HepG2 (cell line): Measurements from ENCODE around the gene OSBPL10. TPM values are rescaled to one million over a fixed set of nuclear protein-coding genes. Genes with fewer than 3 reads are reported as not detected.
A peak's percentile ranks its signal among the peaks of the same experiment; 100 is the strongest.

Experiments used
- ATAC-seq: fragments of 200-7000 bp; cut with Tn5 transposase; 3 replicates; pipeline ENCODE4 v1.9.1; 2020; ENCODE audit warnings: mild to moderate bottlenecking, moderate library complexity
- BruUV-seq: library from RNA; stranded (reverse); fragments of 400-500 nt; replicated peaks from 2 replicates; lab custom pipeline; 2021; lab: Mats Ljungman, UMichigan
- CTCF ChIA-PET: fragments of 300-600 bp; formaldehyde crosslinking; extraction: SDS; loops from one replicate; lab custom pipeline; 2021; ENCODE audit warnings: low total read pairs, inconsistent platforms, low intra/inter-chr PET ratio; lab: Yijun Ruan, JAX
- POLR2A ChIA-PET: fragments of 350-600 bp; sonication (Branson Sonifier 250); formaldehyde crosslinking; loops from one replicate; lab custom pipeline; 2020; ENCODE audit warnings: antibody characterized with exemption, inconsistent platforms; lab: Yijun Ruan, JAX
- DNase-seq: peaks from one replicate; pipeline ENCODE4 v3.0.0-alpha.2; 2015; ENCODE audit warnings: low spot score
- FAIRE-seq: peaks from 3 replicates; lab custom pipeline; 2011; peaks lifted over from hg19 to GRCh38; lab: Jason Lieb, UNC
- H2AFZ ChIP-seq: one replicate; pipeline ENCODE4 v1.6.1; 2011; ENCODE audit warnings: low read length, inconsistent platforms
- H3K27ac ChIP-seq: fragments of 300-600 bp; 3 replicates; pipeline ENCODE4 v1.8.0; 2011; ENCODE audit warnings: mixed run types, mild to moderate bottlenecking, mixed read lengths, low read length, inconsistent platforms; ENCODE audit not compliant: insufficient read depth; ENCODE audit errors: extremely low read length
- H3K27me3 ChIP-seq, 2 experiments: fragments of 200-600 bp in 1 of 2; 2 replicates in 1 of 2; 3 replicates in 1 of 2; pipeline versions ENCODE4 v1.6.0 to v1.8.0; 2011; ENCODE audit warnings: low read length in 2 of 2, mild to moderate bottlenecking in 2 of 2, moderate library complexity in 2 of 2, inconsistent platforms in 1 of 2; ENCODE audit not compliant: insufficient read depth in 2 of 2, control insufficient read depth in 1 of 2
- H3K36me3 ChIP-seq, 2 experiments: fragments of 200-600 bp in 1 of 2; replicated peaks in 1 of 2; 2 replicates in 1 of 2; 3 replicates in 1 of 2; pipeline versions ENCODE4 v1.5.1 to v1.8.0; 2011; ENCODE audit warnings: low read length in 2 of 2, inconsistent platforms in 1 of 2; ENCODE audit not compliant: insufficient read depth in 2 of 2, control insufficient read depth in 1 of 2
- H3K4me1 ChIP-seq: 2 replicates; pipeline ENCODE4 v1.5.1; 2012; ENCODE audit warnings: low read length, inconsistent platforms; ENCODE audit not compliant: insufficient read depth
- H3K4me2 ChIP-seq: 2 replicates; pipeline ENCODE4 v1.6.0; 2011; ENCODE audit warnings: low read depth, low read length, inconsistent platforms
- H3K4me3 ChIP-seq, 3 experiments: fragments of 200-600 bp in 1 of 3; sonication (generic), shearing (Covaris generic) in 1 of 3; replicated peaks in 1 of 3; 2 replicates each; pipeline ENCODE4 v1.5.1; 2011 to 2016; ENCODE audit warnings: low read length in 3 of 3, inconsistent platforms in 2 of 3, low read depth in 2 of 3, mild to moderate bottlenecking in 2 of 3, control low read depth in 1 of 3, mixed read lengths in 1 of 3; ENCODE audit not compliant: insufficient read depth in 1 of 3
- H3K79me2 ChIP-seq: one replicate; pipeline ENCODE4 v1.6.1; 2011; ENCODE audit warnings: low read length, inconsistent platforms; ENCODE audit not compliant: insufficient read depth
- H3K9ac ChIP-seq: 2 replicates; pipeline ENCODE4 v1.6.0; 2011; ENCODE audit warnings: mild to moderate bottlenecking, low read depth, low read length, inconsistent platforms; ENCODE audit not compliant: insufficient read depth
- H3K9me3 ChIP-seq: 2 replicates; pipeline ENCODE4 v1.5.1; 2012; ENCODE audit warnings: mild to moderate bottlenecking, low read length
- H4K20me1 ChIP-seq: 2 replicates; pipeline ENCODE4 v1.6.0; 2011; ENCODE audit warnings: inconsistent platforms, mild to moderate bottlenecking, low read length, moderate library complexity; ENCODE audit not compliant: insufficient read depth
- ATF6 ChIP-seq: sonication (generic); formaldehyde crosslinking; conservative IDR thresholded peaks from 2 replicates; pipeline ENCODE4 v1.4.0; 2020; ENCODE audit warnings: missing genetic modification reagents
- CENPBD1 ChIP-seq: sonication (generic); formaldehyde crosslinking; IDR thresholded peaks from 2 replicates; pipeline ENCODE4 v1.8.0; 2022; ENCODE audit warnings: missing genetic modification reagents, low read depth, mild to moderate bottlenecking, borderline replicate concordance
- EHMT2 ChIP-seq: fragments of 200-600 bp; sonication (generic); IDR thresholded peaks from 2 replicates; pipeline ENCODE4 v1.7.0; 2017; ENCODE audit warnings: antibody characterized with exemption, low read depth, low read length, borderline replicate concordance
- PAX8 ChIP-seq: sonication (generic); formaldehyde crosslinking; IDR thresholded peaks from 2 replicates; pipeline ENCODE4 v1.8.0; 2022; ENCODE audit warnings: mild to moderate bottlenecking, missing genetic modification reagents, borderline replicate concordance
- SOX13 ChIP-seq, 3 experiments: fragments of 450-650 bp in 1 of 3; sonication (generic) in 1 of 3; formaldehyde crosslinking in 1 of 3; IDR thresholded peaks in 2 of 3; conservative IDR thresholded peaks in 1 of 3; 2 replicates each; pipeline versions ENCODE4 v1.5.0 to v1.6.1; 2016 to 2020; ENCODE audit warnings: antibody characterized with exemption in 1 of 3, mild to moderate bottlenecking in 1 of 3, missing compliant biosample characterization in 1 of 3, missing genetic modification reagents in 1 of 3, moderate library complexity in 1 of 3
- ZNF138 ChIP-seq: sonication (generic); formaldehyde crosslinking; IDR thresholded peaks from 2 replicates; pipeline ENCODE4 v1.5.0; 2020; ENCODE audit warnings: mild to moderate bottlenecking, low read depth, missing genetic modification reagents
- ZNF180 ChIP-seq: sonication (generic); formaldehyde crosslinking; IDR thresholded peaks from 2 replicates; pipeline ENCODE4 v1.4.0; 2020; ENCODE audit warnings: low read depth, missing genetic modification reagents, borderline replicate concordance
- ZNF512 ChIP-seq: sonication (generic); formaldehyde crosslinking; IDR thresholded peaks from 2 replicates; pipeline ENCODE4 v1.4.0; 2020; ENCODE audit warnings: mild to moderate bottlenecking, missing genetic modification reagents
- WGBS: methylation state at CpG from one replicate; pipeline ENCODE4 v1.1.6; 2017; ENCODE audit warnings: low lambda C conversion rate; 5-methylcytosine and 5-hydroxymethylcytosine counted together
- in situ Hi-C: cut with HindIII; loops from 2 replicates; pipeline ENCODE4 v1.10.0; 2017; ENCODE audit warnings: low pct_unique_long_range_greater_than_20kb; ENCODE audit not compliant: extremely low pct_ligation_motif_present
- intact Hi-C: fragments of 100-400 bp; cut with micrococcal nuclease; formaldehyde crosslinking; loops from one replicate; pipeline ENCODE4 v1.10.0; 2022; ENCODE audit not compliant: unreplicated experiment
- polyA plus RNA-seq, 8 experiments: library from polyadenylated mRNA; depleted of rRNA in 3 of 8; stranded (reverse) in 7 of 8; unstranded in 1 of 8; fragments of >200 nt; fragmentation: Illumina TruSeq in 4 of 8; extraction: Trizol in 4 of 8; gene quantifications; 2 replicates each; pipeline versions ENCODE4 v1.2.1 to v1.2.3, GENCODE V29; 2011 to 2016; ENCODE audit warnings: low read depth in 4 of 8, missing spikeins in 1 of 8, mixed read lengths in 1 of 8; ENCODE audit not compliant: insufficient read depth in 1 of 8
- total RNA-seq, 5 experiments: library from RNA; depleted of rRNA; stranded (reverse); fragments of >200 nt; fragmentation: Illumina TruSeq; extraction: Trizol; gene quantifications; 2 replicates each; pipeline ENCODE4 v1.2.3, GENCODE V29; 2016; ENCODE audit warnings: low read depth in 1 of 5

OSBPL10 gene
- total and polyA plus RNA-seq, 2 of the 13 experiments (the other 11 are each of a cell fraction or from before 2014, with no cell fraction given) = 10.3 to 28.6 TPM

DNA sequence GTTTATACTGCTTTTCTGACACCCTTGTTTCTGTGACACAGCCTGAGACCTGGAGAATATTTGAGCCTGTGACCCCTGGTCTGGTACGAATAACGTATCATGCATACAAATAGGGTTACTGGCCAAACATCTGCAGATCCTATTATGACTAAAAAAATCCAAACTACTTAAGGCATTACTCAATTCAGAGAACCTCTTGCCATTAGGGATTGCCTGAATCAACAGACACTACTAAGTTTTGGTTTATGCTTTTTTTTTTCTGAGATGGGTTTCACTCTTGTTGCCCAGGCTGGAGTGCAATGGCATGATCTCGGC lies 35.4 kb downstream of the OSBPL10 start:
- intact Hi-C loops = no loop called here
- FAIRE-seq (no peak), ATAC-seq (no peak), DNase-seq (no peak)
- no peaks in the 10 kb centered on the region for H3K27me3 ChIP-seq
- H3K36me3 ChIP-seq = no peaks in the 10 kb centered on the region
- in situ Hi-C loops = no loop called here
- 83% methylated on average over 3 of the region's 3 CpGs for WGBS
- no peaks in the 10 kb centered on the region for H3K9me3 ChIP-seq
- TF ChIP-seq ZNF512 (CRISPR knock-in tag) = no peak
- no peak for TF ChIP-seq EHMT2
- TF ChIP-seq ZNF180 (CRISPR knock-in tag) = no peak
- no peak for TF ChIP-seq ATF6 (CRISPR knock-in tag)
- no peak for TF ChIP-seq SOX13 (IDR thresholded peaks at IDR 0.05)
- no peak for TF ChIP-seq SOX13 (CRISPR knock-in tag; conservative IDR thresholded peaks at IDR 0.05 in 1 of 2, IDR thresholded peaks at IDR 0.05 in 1 of 2)
- TF ChIP-seq PAX8 (CRISPR knock-in tag) = no peak
- no peak for TF ChIP-seq CENPBD1 (CRISPR knock-in tag)
- TF ChIP-seq ZNF138 (CRISPR knock-in tag) = no peak
- ChIA-PET POLR2A (no interaction called here), CTCF (no interaction called here)
- H3K4me1 ChIP-seq = peaks cover 76% of the 10 kb centered on the region
- H3K4me3 ChIP-seq = peak overlapping the region; percentile 11 to 53 (median 20); a peak in 4 of 6 replicates
- no TSS peak for BruUV-seq
- peak overlapping the region; percentile 47 for H3K9ac ChIP-seq
- H4K20me1 ChIP-seq = no peaks in the 10 kb centered on the region
- peaks cover 56% of the 10 kb centered on the region for H3K79me2 ChIP-seq
- H3K27ac ChIP-seq = peak overlapping the region; percentile 77
- no peak overlapping the region for H2AFZ ChIP-seq
- H3K4me2 ChIP-seq = peak overlapping the region; percentile 95
